Progenitor cell of endocrine pancreas (in vitro differentiated cells): ENCODE measurements around the gene PARD6G. TPM values are rescaled to one million over a fixed set of nuclear protein-coding genes. Genes with fewer than 3 reads are reported as not detected.
"Not testable (repeated sequence)": the region's sequence is repeated elsewhere in the genome, so short reads cannot be mapped to it uniquely, and the experiment has no call there.

Experiments used
- DNase-seq: peaks from one replicate; pipeline ENCODE4 v3.0.0; 2021; ENCODE audit warnings: low spot score; ENCODE audit not compliant: unreplicated experiment
- H3K27ac Mint-ChIP-seq: 2 replicates; pipeline ENCODE4 v1.8.0; 2021; ENCODE audit warnings: mild to moderate bottlenecking, moderate library complexity, mixed read lengths
- H3K27me3 Mint-ChIP-seq: 2 replicates; pipeline ENCODE4 v1.8.0; 2021; ENCODE audit warnings: mixed read lengths
- H3K36me3 Mint-ChIP-seq: 2 replicates; pipeline ENCODE4 v1.8.0; 2022; ENCODE audit warnings: mixed read lengths; ENCODE audit not compliant: insufficient read depth
- H3K4me1 Mint-ChIP-seq: 2 replicates; pipeline ENCODE4 v1.8.0; 2021; ENCODE audit warnings: low read depth, mixed read lengths
- H3K4me3 Mint-ChIP-seq: 2 replicates; pipeline ENCODE4 v1.8.0; 2021; ENCODE audit warnings: low read depth, mild to moderate bottlenecking, moderate library complexity, mixed read lengths
- H3K9me3 Mint-ChIP-seq: 2 replicates; pipeline ENCODE4 v1.8.0; 2021; ENCODE audit warnings: low read depth, mixed read lengths
- CTCF ChIP-seq: fragments of 200-600 bp; sonication (generic); IDR thresholded peaks from one replicate; pipeline ENCODE4 v1.5.0; 2021; ENCODE audit warnings: antibody characterized with exemption, mild to moderate bottlenecking; ENCODE audit not compliant: unreplicated experiment
- total RNA-seq: library from RNA; stranded (reverse); gene quantifications from 2 replicates; pipeline ENCODE4 v1.2.1, GENCODE V29; 2021

PARD6G gene
- total RNA-seq, 1 donor from 2014 or later = 25.8 TPM

- Mint-ChIP-seq H3K4me1 (peaks cover 2% of the 10 kb centered on the region), H3K4me3 (no peak overlapping the region)
Observed at GRCh38 chr18:80238651-80239260, 8.6 kb downstream of the PARD6G start.

GRCh38 chr18:80237519-80237918 lies 9.8 kb downstream of the PARD6G start:
- DNase-seq, H3K4me3 Mint-ChIP-seq, H3K27me3 Mint-ChIP-seq, H3K36me3 Mint-ChIP-seq, H3K4me1 Mint-ChIP-seq, H3K9me3 Mint-ChIP-seq, H3K27ac Mint-ChIP-seq: not testable (repeated sequence)

More at GRCh38 chr18:80238651-80239260, 8.6 kb downstream of the PARD6G start:
- H3K27me3 Mint-ChIP-seq = no peaks in the 10 kb centered on the region
- peaks cover 4% of the 10 kb centered on the region for H3K36me3 Mint-ChIP-seq
- no peak overlapping the region for H3K27ac Mint-ChIP-seq
- DNase-seq = no peak
- TF ChIP-seq CTCF = no peak
- H3K9me3 Mint-ChIP-seq = peaks cover 7% of the 10 kb centered on the region

DNA sequence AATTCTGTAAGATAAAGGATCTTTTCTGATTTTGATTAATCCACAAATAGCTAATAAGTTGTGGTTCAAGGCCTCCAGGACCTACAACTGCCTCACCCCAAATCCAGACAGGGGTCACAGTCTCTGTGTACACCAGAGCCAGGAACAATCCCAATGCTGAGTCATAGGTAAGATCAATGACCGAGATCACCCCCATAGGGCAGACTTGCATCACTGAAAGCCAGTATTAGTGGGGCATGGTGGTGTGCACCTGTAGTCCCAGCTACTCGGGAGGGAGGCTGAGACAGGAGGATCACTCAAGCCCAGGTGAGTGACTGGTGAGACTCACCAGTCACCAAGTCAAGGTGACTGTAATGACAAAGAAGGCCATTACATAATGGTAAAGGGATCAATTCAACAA lies 12.9 kb downstream of the PARD6G start:
- Mint-ChIP-seq H3K4me1 (peaks cover 3% of the 10 kb centered on the region), H3K9me3 (peaks cover 7% of the 10 kb centered on the region), H3K27me3 (no peaks in the 10 kb centered on the region), H3K36me3 (peaks cover 4% of the 10 kb centered on the region), H3K4me3 (no peak overlapping the region), H3K27ac (no peak overlapping the region)
- TF ChIP-seq CTCF = no peak
- no peak for DNase-seq

- no peak for DNase-seq
- H3K4me1 Mint-ChIP-seq = peaks cover 3% of the 10 kb centered on the region
- no peaks in the 10 kb centered on the region for H3K27me3 Mint-ChIP-seq
- H3K9me3 Mint-ChIP-seq = peaks cover 7% of the 10 kb centered on the region
- H3K4me3 Mint-ChIP-seq = no peak overlapping the region
- H3K27ac Mint-ChIP-seq = peak overlapping the region; percentile 31
- no peak for TF ChIP-seq CTCF
- peaks cover 4% of the 10 kb centered on the region for H3K36me3 Mint-ChIP-seq
Observed at GRCh38 chr18:80233899-80234298, 13.4 kb downstream of the PARD6G start.

- Mint-ChIP-seq H3K27me3 (no peaks in the 10 kb centered on the region), H3K4me3 (no peak overlapping the region), H3K36me3 (peaks cover 4% of the 10 kb centered on the region), H3K27ac (no peak overlapping the region), H3K9me3 (peaks cover 7% of the 10 kb centered on the region), H3K4me1 (peaks cover 3% of the 10 kb centered on the region)
- DNase-seq = no peak
- TF ChIP-seq CTCF = no peak
Observed at GRCh38 chr18:80233201-80233835, 14.0 kb downstream of the PARD6G start.

DNA sequence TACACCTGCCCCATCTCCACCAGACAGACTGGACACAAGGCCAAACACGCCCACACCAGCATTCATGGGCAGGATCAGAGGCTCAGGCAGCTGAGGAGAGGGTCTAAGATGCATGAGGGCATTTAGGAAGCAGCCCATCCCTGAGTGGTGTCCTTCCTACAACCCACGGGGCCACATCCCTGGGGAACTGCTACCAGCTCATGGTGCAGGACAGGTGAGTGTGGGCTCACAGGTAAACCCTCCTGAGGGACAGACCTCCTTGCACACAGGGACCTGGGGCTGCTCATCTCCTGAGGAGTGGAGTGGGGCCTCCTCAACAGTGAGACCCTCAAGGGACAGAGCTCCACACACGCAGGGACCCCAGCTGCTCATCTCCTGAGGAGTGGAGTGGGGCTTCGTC lies 14.6 kb downstream of the PARD6G start:
- H3K36me3 Mint-ChIP-seq = peaks cover 4% of the 10 kb centered on the region
- H3K9me3 Mint-ChIP-seq = peaks cover 7% of the 10 kb centered on the region
- H3K27ac Mint-ChIP-seq = no peak overlapping the region
- no peak for DNase-seq
- no peak overlapping the region for H3K4me3 Mint-ChIP-seq
- no peaks in the 10 kb centered on the region for H3K27me3 Mint-ChIP-seq
- peaks cover 3% of the 10 kb centered on the region for H3K4me1 Mint-ChIP-seq
- no peak for TF ChIP-seq CTCF
